ENCODE results near the gene TUBGCP4.

Gene TUBGCP4

DNA sequence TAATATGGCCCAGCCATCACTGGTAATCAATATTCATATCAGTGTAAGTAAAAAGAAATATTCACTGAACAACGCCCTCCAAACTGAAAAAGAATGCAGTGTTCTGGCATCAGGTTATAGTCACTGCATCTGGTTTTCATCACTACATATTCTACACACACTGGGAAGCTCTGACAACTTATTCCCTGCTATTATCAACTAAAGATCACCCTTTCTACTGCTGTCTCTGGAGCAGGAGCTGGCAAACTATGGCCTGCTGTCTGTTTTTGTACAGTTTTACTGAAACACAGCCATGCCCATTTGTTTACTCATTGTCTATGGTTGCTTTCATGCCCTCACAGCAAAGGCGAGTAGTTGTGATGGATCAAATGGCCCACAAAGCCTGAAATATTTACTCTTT, 35.3 kb downstream of the TUBGCP4 start:
- Histone ChIP-seq H3K9me3 (ENCODE audit: control insufficient read depth, insufficient read depth, low read length) (no peaks in the 10 kb centered on the region), H3K36me3 (ENCODE audit: control insufficient read depth, insufficient read depth, low read length) (peaks cover 100% of the 10 kb centered on the region), H3K4me3 (ENCODE audit: low read depth, low read length) (no peak overlapping the region), H3K4me1 (ENCODE audit: control insufficient read depth, insufficient read depth, low read length) (no peaks in the 10 kb centered on the region), H3K9ac (ENCODE audit: low read depth, low read length) (no peak overlapping the region), H3K27ac (ENCODE audit: low read depth, low read length) (no peak overlapping the region), H3K27me3 (ENCODE audit: control insufficient read depth, insufficient read depth, low read length) (no peaks in the 10 kb centered on the region)

DNA sequence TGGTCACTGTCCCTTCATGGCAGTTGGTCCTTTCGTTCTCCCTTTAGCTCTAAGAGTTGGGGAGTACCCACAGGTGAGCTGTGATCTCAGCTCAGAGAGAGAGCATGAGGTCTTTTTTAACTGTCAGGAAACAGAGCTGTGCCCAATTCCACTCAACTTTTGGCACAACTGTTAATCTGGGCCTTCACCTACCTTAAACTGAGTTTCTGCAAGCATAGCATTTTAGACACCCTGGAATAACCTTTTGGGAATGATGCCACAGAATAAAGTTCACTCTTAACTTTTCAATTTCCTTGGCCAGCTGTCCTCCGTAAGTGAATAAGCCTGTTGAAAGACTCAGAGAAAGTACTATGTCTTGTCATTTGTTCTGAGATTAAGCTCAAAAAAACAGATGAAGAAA, 35.9 kb downstream of the TUBGCP4 start:
- Histone ChIP-seq H3K27ac (ENCODE audit: low read depth, low read length) (no peak overlapping the region), H3K27me3 (ENCODE audit: control insufficient read depth, insufficient read depth, low read length) (no peaks in the 10 kb centered on the region), H3K9me3 (ENCODE audit: control insufficient read depth, insufficient read depth, low read length) (no peaks in the 10 kb centered on the region), H3K4me1 (ENCODE audit: control insufficient read depth, insufficient read depth, low read length) (no peaks in the 10 kb centered on the region), H3K4me3 (ENCODE audit: low read depth, low read length) (no peak overlapping the region), H3K36me3 (ENCODE audit: control insufficient read depth, insufficient read depth, low read length) (peaks cover 100% of the 10 kb centered on the region), H3K9ac (ENCODE audit: low read depth, low read length) (no peak overlapping the region)

DNA sequence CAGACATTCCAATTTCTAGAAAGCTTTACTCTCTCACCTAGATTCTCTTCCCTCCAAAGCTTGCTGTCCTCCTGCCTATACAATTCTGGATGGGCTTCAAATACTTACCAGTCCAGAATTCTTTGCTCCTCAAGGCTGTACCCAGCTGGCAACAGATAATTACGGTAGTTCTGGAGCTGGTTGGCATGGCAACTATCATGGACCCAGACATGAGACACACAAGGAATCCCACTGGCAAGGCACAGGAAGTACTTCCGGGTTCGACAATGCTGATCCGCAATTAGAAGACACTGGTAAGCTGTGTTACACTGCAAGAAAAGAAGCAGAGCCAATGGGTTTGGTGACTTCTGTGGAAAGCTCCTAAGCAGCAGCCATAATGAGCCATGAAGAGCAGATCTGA, 37.9 kb downstream of the TUBGCP4 start:
- no peaks in the 10 kb centered on the region for H3K9me3 ChIP-seq (ENCODE audit: control insufficient read depth, insufficient read depth, low read length)
- H3K4me1 ChIP-seq (ENCODE audit: control insufficient read depth, insufficient read depth, low read length), result no peaks in the 10 kb centered on the region
- peaks cover 100% of the 10 kb centered on the region for H3K36me3 ChIP-seq (ENCODE audit: control insufficient read depth, insufficient read depth, low read length)
- H3K4me3 ChIP-seq (ENCODE audit: low read depth, low read length), result no peak overlapping the region
- H3K9ac ChIP-seq (ENCODE audit: low read depth, low read length), result no peak overlapping the region
- H3K27ac ChIP-seq (ENCODE audit: low read depth, low read length), result no peak overlapping the region
- H3K27me3 ChIP-seq (ENCODE audit: control insufficient read depth, insufficient read depth, low read length), result no peaks in the 10 kb centered on the region

DNA sequence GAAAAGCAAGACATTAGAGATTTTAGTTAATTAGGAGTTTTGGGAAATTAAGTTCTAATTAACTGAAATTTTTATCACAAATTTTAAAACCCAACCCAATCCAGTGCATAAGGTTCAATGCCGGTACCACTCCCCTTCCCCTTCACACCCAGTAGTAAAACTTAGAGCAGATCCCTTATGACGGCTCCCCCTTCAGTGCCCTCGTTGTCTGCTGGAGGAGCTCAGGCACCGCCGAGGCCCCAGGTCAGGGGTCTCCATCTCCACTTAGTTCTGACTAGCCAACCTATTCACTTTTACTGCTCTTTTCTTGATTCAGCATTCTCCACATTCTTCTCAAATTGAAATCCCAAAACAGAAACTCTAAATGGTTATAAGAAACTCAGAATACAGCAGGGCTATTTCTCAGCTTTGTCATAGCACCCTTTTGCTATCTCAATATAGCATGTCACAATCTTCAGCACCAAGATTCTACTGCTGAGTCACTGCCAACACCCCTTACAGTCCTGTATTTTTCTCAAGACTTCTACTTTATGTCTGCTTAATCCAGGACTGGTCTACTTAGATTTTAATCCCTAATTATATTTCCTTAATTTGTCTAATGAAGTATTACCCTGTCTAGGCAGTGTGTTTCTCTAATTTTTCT, 39.8 kb downstream of the TUBGCP4 start:
- Histone ChIP-seq H3K9ac (ENCODE audit: low read depth, low read length) (no peak overlapping the region), H3K4me1 (ENCODE audit: control insufficient read depth, insufficient read depth, low read length) (no peaks in the 10 kb centered on the region), H3K9me3 (ENCODE audit: control insufficient read depth, insufficient read depth, low read length) (no peaks in the 10 kb centered on the region), H3K27ac (ENCODE audit: low read depth, low read length) (no peak overlapping the region), H3K4me3 (ENCODE audit: low read depth, low read length) (no peak overlapping the region), H3K36me3 (ENCODE audit: control insufficient read depth, insufficient read depth, low read length) (peaks cover 100% of the 10 kb centered on the region), H3K27me3 (ENCODE audit: control insufficient read depth, insufficient read depth, low read length) (no peaks in the 10 kb centered on the region)

DNA sequence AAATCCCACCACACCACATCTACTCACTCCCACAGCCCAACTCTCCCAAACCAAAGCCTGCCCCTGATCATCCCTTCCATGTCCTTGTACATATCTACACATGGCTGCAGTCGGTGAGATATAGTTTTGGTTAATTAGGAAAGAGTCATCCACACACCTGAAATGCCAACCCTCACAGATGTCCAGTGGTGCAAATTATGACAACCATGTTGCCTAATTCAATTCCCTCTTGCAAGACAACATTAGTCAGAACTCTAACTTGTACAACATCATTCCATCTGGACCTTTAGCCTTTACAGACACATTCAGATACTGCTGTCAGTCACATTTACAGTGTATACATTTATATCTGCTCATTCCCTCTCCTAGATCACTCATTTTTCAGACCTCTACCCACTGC, 41.2 kb downstream of the TUBGCP4 start:
- no peaks in the 10 kb centered on the region for H3K27me3 ChIP-seq (ENCODE audit: control insufficient read depth, insufficient read depth, low read length)
- H3K9ac ChIP-seq (ENCODE audit: low read depth, low read length), result no peak overlapping the region
- peaks cover 100% of the 10 kb centered on the region for H3K36me3 ChIP-seq (ENCODE audit: control insufficient read depth, insufficient read depth, low read length)
- H3K4me1 ChIP-seq (ENCODE audit: control insufficient read depth, insufficient read depth, low read length), result no peaks in the 10 kb centered on the region
- H3K9me3 ChIP-seq (ENCODE audit: control insufficient read depth, insufficient read depth, low read length), result no peaks in the 10 kb centered on the region
- H3K27ac ChIP-seq (ENCODE audit: low read depth, low read length), result no peak overlapping the region
- H3K4me3 ChIP-seq (ENCODE audit: low read depth, low read length), result no peak overlapping the region

DNA sequence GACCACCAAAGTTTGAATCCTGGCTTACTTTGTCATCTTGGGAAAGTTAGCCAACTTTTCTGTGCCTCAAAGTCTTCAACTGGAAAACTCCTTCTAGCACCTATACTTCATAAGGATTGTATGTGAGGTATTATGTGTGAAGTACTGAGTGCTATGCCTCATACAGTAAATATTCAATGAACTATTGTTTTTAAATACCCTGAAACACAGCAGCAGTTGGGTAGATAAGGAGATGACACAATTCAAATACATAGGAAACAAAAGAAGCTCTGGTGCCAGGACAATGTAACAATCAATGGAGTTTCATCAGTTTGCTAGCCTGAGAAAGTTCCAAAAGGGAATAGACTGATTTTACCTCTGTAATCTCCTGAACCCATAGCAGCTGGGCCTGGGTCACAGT, 43.3 kb downstream of the TUBGCP4 start:
- no peak overlapping the region for H3K9ac ChIP-seq (ENCODE audit: low read depth, low read length)
- no peaks in the 10 kb centered on the region for H3K9me3 ChIP-seq (ENCODE audit: control insufficient read depth, insufficient read depth, low read length)
- no peaks in the 10 kb centered on the region for H3K4me1 ChIP-seq (ENCODE audit: control insufficient read depth, insufficient read depth, low read length)
- no peaks in the 10 kb centered on the region for H3K27me3 ChIP-seq (ENCODE audit: control insufficient read depth, insufficient read depth, low read length)
- no peak overlapping the region for H3K4me3 ChIP-seq (ENCODE audit: low read depth, low read length)
- H3K36me3 ChIP-seq (ENCODE audit: control insufficient read depth, insufficient read depth, low read length), result peaks cover 96% of the 10 kb centered on the region
- H3K27ac ChIP-seq (ENCODE audit: low read depth, low read length), result no peak overlapping the region

DNA sequence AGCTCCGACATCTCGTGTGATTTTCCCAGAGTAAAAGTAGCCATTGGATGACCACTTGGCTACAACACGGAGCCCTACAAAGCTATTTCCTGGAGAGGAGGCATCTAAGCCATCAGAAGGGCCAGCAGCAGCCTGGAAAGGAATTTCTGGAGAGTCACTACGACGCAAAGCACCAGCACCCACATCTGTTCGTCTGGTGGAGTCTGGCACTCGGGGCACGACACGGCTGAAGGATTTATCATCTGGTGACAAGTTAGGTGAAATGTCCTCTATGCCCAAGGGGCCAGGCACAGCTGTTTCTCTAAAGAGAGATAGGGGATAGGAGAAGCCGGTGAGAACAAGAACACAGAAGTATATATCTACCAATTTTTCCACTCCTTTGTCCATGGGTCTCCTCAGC, 49.5 kb downstream of the TUBGCP4 start:
- no peaks in the 10 kb centered on the region for H3K27me3 ChIP-seq (ENCODE audit: control insufficient read depth, insufficient read depth, low read length)
- no peaks in the 10 kb centered on the region for H3K9me3 ChIP-seq (ENCODE audit: control insufficient read depth, insufficient read depth, low read length)
- peaks cover 96% of the 10 kb centered on the region for H3K36me3 ChIP-seq (ENCODE audit: control insufficient read depth, insufficient read depth, low read length)
- H3K4me1 ChIP-seq (ENCODE audit: control insufficient read depth, insufficient read depth, low read length), result no peaks in the 10 kb centered on the region
- no peak overlapping the region for H3K4me3 ChIP-seq (ENCODE audit: low read depth, low read length)
- no peak overlapping the region for H3K27ac ChIP-seq (ENCODE audit: low read depth, low read length)
- no peak overlapping the region for H3K9ac ChIP-seq (ENCODE audit: low read depth, low read length)

DNA sequence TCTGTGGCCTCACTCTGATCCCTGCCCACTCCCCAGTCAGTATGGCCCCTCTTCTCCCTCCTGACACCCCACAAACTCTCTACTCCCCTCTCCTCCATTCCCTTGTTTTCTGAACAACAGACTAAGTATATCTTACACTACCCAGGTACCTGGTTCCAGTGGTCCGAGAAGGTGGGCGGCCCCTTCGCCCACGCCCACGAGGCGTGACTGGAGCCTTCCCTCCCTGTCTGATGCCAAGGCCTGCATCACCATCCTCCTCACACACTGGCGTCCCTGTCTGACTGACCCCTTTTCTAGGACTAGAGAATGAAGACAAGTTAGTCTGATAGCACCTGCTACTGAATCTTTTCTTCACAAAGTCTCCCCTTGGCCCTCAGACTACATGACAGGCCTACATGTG, 50.0 kb downstream of the TUBGCP4 start:
- no peaks in the 10 kb centered on the region for H3K27me3 ChIP-seq (ENCODE audit: control insufficient read depth, insufficient read depth, low read length)
- H3K36me3 ChIP-seq (ENCODE audit: control insufficient read depth, insufficient read depth, low read length), result peaks cover 94% of the 10 kb centered on the region
- H3K27ac ChIP-seq (ENCODE audit: low read depth, low read length), result no peak overlapping the region
- no peak overlapping the region for H3K9ac ChIP-seq (ENCODE audit: low read depth, low read length)
- no peaks in the 10 kb centered on the region for H3K9me3 ChIP-seq (ENCODE audit: control insufficient read depth, insufficient read depth, low read length)
- H3K4me1 ChIP-seq (ENCODE audit: control insufficient read depth, insufficient read depth, low read length), result no peaks in the 10 kb centered on the region
- H3K4me3 ChIP-seq (ENCODE audit: low read depth, low read length), result no peak overlapping the region

DNA sequence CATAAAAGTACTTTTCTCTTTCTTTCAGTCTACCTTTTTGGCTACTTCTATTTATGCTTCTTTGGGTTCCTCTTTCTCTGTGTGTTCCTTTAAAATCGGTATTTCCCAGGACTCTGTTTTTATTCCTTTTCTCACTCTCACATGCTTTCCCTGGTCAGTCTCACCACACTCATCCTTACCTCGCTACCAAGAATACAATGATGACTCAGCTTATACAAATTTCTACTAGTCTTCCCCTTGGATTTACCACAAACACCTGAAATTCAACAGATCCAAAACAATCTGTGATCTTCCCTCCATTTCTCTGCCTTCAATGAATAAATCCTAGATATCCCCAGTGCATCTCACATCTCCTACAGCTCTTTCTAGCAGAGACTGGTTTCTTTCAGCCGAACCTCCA, 52.9 kb downstream of the TUBGCP4 start:
- no peak overlapping the region for H3K9ac ChIP-seq (ENCODE audit: low read depth, low read length)
- H3K27ac ChIP-seq (ENCODE audit: low read depth, low read length), result no peak overlapping the region
- H3K4me1 ChIP-seq (ENCODE audit: control insufficient read depth, insufficient read depth, low read length), result no peaks in the 10 kb centered on the region
- no peaks in the 10 kb centered on the region for H3K9me3 ChIP-seq (ENCODE audit: control insufficient read depth, insufficient read depth, low read length)
- H3K4me3 ChIP-seq (ENCODE audit: low read depth, low read length), result no peak overlapping the region
- no peaks in the 10 kb centered on the region for H3K27me3 ChIP-seq (ENCODE audit: control insufficient read depth, insufficient read depth, low read length)
- peaks cover 93% of the 10 kb centered on the region for H3K36me3 ChIP-seq (ENCODE audit: control insufficient read depth, insufficient read depth, low read length)

DNA sequence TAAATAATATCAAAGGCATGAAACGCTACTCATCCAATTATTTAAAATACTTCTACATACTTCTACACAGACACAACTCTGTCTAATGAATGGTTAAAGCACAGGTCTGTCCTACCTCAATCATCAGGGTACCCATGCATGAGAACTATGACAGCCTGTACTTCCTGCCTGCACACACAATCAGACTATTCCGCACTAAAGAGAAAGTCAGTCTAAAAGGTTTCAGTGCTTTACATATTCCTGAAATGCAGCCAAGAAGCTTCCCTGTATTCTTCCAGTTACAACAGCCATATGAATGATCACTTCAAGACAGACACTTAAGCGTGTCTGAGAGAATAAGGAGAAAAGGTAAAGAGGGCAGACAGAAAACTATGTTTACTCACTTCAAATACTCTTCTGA, 58.8 kb downstream of the TUBGCP4 start:
- H3K4me3 ChIP-seq (ENCODE audit: low read depth, low read length), result no peak overlapping the region
- no peaks in the 10 kb centered on the region for H3K4me1 ChIP-seq (ENCODE audit: control insufficient read depth, insufficient read depth, low read length)
- peaks cover 93% of the 10 kb centered on the region for H3K36me3 ChIP-seq (ENCODE audit: control insufficient read depth, insufficient read depth, low read length)
- H3K9me3 ChIP-seq (ENCODE audit: control insufficient read depth, insufficient read depth, low read length), result no peaks in the 10 kb centered on the region
- H3K27me3 ChIP-seq (ENCODE audit: control insufficient read depth, insufficient read depth, low read length), result no peaks in the 10 kb centered on the region
- H3K9ac ChIP-seq (ENCODE audit: low read depth, low read length), result no peak overlapping the region
- H3K27ac ChIP-seq (ENCODE audit: low read depth, low read length), result no peak overlapping the region

DNA sequence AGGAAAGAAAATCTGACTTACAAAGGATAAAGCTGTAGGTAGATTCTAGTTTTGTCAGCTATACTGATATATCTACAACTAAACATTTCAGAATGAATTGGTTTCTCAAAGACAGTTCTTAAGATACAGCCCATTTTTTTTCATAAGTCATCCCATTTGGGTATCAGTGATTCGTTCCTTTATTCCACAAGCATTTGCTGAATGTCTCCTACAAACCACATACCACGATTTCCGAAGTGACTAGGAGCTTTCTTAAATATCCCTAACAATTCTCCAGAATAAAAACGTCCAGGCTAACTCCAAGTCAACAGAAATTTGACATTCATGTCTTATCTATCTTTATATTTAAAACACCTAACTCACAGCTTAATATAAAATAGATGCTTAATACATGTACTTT, 62.3 kb downstream of the TUBGCP4 start:
- H3K4me3 ChIP-seq (ENCODE audit: low read depth, low read length), result no peak overlapping the region
- H3K36me3 ChIP-seq (ENCODE audit: control insufficient read depth, insufficient read depth, low read length), result peaks cover 93% of the 10 kb centered on the region

More for the DNA sequence above, 62.3 kb downstream of the TUBGCP4 start:
- H3K4me1 ChIP-seq (ENCODE audit: control insufficient read depth, insufficient read depth, low read length), result no peaks in the 10 kb centered on the region
- no peak overlapping the region for H3K9ac ChIP-seq (ENCODE audit: low read depth, low read length)
- H3K27me3 ChIP-seq (ENCODE audit: control insufficient read depth, insufficient read depth, low read length), result no peaks in the 10 kb centered on the region
- no peak overlapping the region for H3K27ac ChIP-seq (ENCODE audit: low read depth, low read length)
- H3K9me3 ChIP-seq (ENCODE audit: control insufficient read depth, insufficient read depth, low read length), result no peaks in the 10 kb centered on the region
